Kidney tubule cell (primary cell): ENCODE results near the gene UNC13B.
A peak's percentile ranks its signal among the peaks of the same experiment; 100 is the strongest.

ENCODE experiments used
- DNase-seq: peaks from one replicate; pipeline ENCODE4 v3.0.0-alpha.2; 2018; ENCODE audit warnings: low spot score

Gene UNC13B

GRCh38 chr9:35335164-35335563, 173.4 kb downstream of the UNC13B start:
- peak; percentile 9 for DNase-seq

GRCh38 chr9:35338086-35338485, 176.3 kb downstream of the UNC13B start:
- no peak for DNase-seq

GRCh38 chr9:35338561-35339274, 176.9 kb downstream of the UNC13B start:
- no peak for DNase-seq

GRCh38 chr9:35340046-35340445, 178.2 kb downstream of the UNC13B start:
- DNase-seq, result no peak

GRCh38 chr9:35341021-35341420, 179.2 kb downstream of the UNC13B start:
- DNase-seq, result no peak

GRCh38 chr9:35341585-35341984, 179.8 kb downstream of the UNC13B start:
- no peak for DNase-seq

- DNase-seq, result no peak
Observed at GRCh38 chr9:35342221-35342958, 180.6 kb downstream of the UNC13B start.

GRCh38 chr9:35348109-35348508, 186.3 kb downstream of the UNC13B start:
- no peak for DNase-seq

- peak; percentile 9 for DNase-seq
Observed at GRCh38 chr9:35349287-35349990, 187.6 kb downstream of the UNC13B start.

GRCh38 chr9:35350212-35350611, 188.4 kb downstream of the UNC13B start:
- DNase-seq, result no peak

GRCh38 chr9:35350827-35351549, 189.2 kb downstream of the UNC13B start:
- DNase-seq, result no peak

- no peak for DNase-seq
Observed at GRCh38 chr9:35353731-35354365, 192.0 kb downstream of the UNC13B start.

GRCh38 chr9:35355939-35356338, 194.1 kb downstream of the UNC13B start:
- DNase-seq, result no peak

- DNase-seq, result no peak
Observed at GRCh38 chr9:35357116-35357515, 195.3 kb downstream of the UNC13B start.

- DNase-seq, result no peak
Observed at GRCh38 chr9:35357826-35358225, 196.0 kb downstream of the UNC13B start.

- DNase-seq, result no peak
Observed at GRCh38 chr9:35364817-35365585, 203.2 kb downstream of the UNC13B start.

- no peak for DNase-seq
Observed at GRCh38 chr9:35366627-35367026, 204.8 kb downstream of the UNC13B start.

- DNase-seq, result peak; percentile 73
Observed at GRCh38 chr9:35367451-35367850, 205.6 kb downstream of the UNC13B start.

GRCh38 chr9:35370241-35370640, 208.4 kb downstream of the UNC13B start:
- DNase-seq, result no peak

GRCh38 chr9:35374436-35374835, 212.6 kb downstream of the UNC13B start:
- no peak for DNase-seq

- no peak for DNase-seq
Observed at GRCh38 chr9:35374910-35375309, 213.1 kb downstream of the UNC13B start.
